ENCODE results near the gene CDKAL1. TPM values are rescaled to one million over a fixed set of nuclear protein-coding genes. Genes with fewer than 3 reads are reported as not detected.

The CDKAL1 gene
- total and polyA plus RNA-seq, 4 donors, result 2.0 to 12.9 (median 6.7) TPM

DNA sequence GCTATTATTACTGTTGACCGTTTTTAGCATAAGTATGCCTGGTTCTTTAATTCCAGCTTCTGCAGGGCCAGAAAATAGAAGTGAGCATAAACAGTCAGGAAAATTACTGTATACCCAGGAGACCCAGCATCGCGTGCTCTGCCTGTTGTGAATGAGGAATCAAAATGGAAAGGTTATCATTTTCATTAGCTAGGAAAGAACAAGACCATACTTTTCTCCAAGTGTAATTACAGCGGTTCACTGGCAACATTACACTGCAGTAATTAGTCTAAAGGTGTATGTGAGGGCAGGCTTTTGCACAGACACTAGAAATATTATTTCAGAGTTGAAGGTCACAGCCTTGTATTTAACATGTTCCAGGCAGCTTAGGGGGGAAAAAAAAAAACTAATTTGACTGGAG lies 655.5 kb downstream of the CDKAL1 start (continued):
- TF ChIP-seq, protein P1, sequence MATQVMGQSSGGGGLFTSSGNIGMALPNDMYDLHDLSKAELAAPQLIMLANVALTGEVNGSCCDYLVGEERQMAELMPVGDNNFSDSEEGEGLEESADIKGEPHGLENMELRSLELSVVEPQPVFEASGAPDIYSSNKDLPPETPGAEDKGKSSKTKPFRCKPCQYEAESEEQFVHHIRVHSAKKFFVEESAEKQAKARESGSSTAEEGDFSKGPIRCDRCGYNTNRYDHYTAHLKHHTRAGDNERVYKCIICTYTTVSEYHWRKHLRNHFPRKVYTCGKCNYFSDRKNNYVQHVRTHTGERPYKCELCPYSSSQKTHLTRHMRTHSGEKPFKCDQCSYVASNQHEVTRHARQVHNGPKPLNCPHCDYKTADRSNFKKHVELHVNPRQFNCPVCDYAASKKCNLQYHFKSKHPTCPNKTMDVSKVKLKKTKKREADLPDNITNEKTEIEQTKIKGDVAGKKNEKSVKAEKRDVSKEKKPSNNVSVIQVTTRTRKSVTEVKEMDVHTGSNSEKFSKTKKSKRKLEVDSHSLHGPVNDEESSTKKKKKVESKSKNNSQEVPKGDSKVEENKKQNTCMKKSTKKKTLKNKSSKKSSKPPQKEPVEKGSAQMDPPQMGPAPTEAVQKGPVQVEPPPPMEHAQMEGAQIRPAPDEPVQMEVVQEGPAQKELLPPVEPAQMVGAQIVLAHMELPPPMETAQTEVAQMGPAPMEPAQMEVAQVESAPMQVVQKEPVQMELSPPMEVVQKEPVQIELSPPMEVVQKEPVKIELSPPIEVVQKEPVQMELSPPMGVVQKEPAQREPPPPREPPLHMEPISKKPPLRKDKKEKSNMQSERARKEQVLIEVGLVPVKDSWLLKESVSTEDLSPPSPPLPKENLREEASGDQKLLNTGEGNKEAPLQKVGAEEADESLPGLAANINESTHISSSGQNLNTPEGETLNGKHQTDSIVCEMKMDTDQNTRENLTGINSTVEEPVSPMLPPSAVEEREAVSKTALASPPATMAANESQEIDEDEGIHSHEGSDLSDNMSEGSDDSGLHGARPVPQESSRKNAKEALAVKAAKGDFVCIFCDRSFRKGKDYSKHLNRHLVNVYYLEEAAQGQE (IDR thresholded peaks at IDR 0.05), result no peak
- no peak for TF ChIP-seq TAF1 (conservative IDR thresholded peaks at IDR 0.05)

DNA sequence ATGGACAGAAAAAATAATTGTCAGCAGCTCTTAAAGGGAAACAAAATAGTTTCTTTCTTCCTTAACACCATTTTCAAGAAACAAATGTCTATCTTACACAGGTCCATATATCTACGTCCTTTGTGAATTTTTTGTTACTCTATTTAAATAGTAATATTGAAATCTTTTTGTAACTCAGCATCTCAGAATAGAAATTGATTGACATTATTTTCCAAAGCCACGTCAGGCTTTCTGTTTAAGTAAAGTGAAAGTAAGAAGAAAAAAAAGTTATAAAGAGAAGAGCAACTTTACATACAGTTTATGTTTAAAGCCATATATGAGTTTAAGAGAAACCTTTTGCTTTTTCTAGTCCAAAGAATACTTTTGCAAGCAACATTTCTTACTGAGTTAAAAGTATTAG lies 656.4 kb downstream of the CDKAL1 start:
- WGBS, result 74% methylated on average over 2 of the region's 2 CpGs
- DNase-seq (ENCODE audit: low spot score), result no peak
- Histone ChIP-seq H3K9me3 (ENCODE audit: control insufficient read depth in 4 of 4, low read length in 3 of 4) (peaks cover 0 to 5% (median 0%) of the 10 kb centered on the region in 4 donors), H3K4me3 (ENCODE audit: low read depth in 1 of 3, low read length in 3 of 3) (no peak overlapping the region), H3K36me3 (ENCODE audit: control insufficient read depth in 4 of 4, insufficient read depth in 3 of 4, low read depth in 1 of 4, low read length in 3 of 4) (no peaks in the 10 kb centered on the region), H3K27ac (ENCODE audit: low read depth in 1 of 2, low read length in 2 of 2) (no peak overlapping the region), H3K4me1 (ENCODE audit: control insufficient read depth in 4 of 4, insufficient read depth in 4 of 4, low read length in 3 of 4) (no peaks in the 10 kb centered on the region), H3K9ac (ENCODE audit: low read depth in 1 of 2, low read length in 2 of 2) (no peak overlapping the region), H3K27me3 (ENCODE audit: control insufficient read depth in 4 of 4, insufficient read depth in 4 of 4, low read length in 3 of 4) (no peaks in the 10 kb centered on the region)
- no peak for TF ChIP-seq FOXA1 (IDR thresholded peaks at IDR 0.05)
- TF ChIP-seq, protein P2, sequence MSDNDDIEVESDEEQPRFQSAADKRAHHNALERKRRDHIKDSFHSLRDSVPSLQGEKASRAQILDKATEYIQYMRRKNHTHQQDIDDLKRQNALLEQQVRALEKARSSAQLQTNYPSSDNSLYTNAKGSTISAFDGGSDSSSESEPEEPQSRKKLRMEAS (IDR thresholded peaks at IDR 0.05), result no peak
- TF ChIP-seq SP1 (IDR thresholded peaks at IDR 0.05), result no peak
- TF ChIP-seq TAF1 (conservative IDR thresholded peaks at IDR 0.05), result no peak
- TF ChIP-seq RAD21 (IDR thresholded peaks at IDR 0.05), result no peak
- TF ChIP-seq, protein P3, sequence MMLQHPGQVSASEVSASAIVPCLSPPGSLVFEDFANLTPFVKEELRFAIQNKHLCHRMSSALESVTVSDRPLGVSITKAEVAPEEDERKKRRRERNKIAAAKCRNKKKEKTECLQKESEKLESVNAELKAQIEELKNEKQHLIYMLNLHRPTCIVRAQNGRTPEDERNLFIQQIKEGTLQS (IDR thresholded peaks at IDR 0.05), result no peak
- TF ChIP-seq, protein P4, sequence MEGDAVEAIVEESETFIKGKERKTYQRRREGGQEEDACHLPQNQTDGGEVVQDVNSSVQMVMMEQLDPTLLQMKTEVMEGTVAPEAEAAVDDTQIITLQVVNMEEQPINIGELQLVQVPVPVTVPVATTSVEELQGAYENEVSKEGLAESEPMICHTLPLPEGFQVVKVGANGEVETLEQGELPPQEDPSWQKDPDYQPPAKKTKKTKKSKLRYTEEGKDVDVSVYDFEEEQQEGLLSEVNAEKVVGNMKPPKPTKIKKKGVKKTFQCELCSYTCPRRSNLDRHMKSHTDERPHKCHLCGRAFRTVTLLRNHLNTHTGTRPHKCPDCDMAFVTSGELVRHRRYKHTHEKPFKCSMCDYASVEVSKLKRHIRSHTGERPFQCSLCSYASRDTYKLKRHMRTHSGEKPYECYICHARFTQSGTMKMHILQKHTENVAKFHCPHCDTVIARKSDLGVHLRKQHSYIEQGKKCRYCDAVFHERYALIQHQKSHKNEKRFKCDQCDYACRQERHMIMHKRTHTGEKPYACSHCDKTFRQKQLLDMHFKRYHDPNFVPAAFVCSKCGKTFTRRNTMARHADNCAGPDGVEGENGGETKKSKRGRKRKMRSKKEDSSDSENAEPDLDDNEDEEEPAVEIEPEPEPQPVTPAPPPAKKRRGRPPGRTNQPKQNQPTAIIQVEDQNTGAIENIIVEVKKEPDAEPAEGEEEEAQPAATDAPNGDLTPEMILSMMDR (IDR thresholded peaks at IDR 0.05; ENCODE audit: low read depth, low read length, missing input control), result no peak
- TF ChIP-seq JUND (IDR thresholded peaks at IDR 0.05), result no peak
- no peak for TF ChIP-seq HNF4G (IDR thresholded peaks at IDR 0.05)

DNA sequence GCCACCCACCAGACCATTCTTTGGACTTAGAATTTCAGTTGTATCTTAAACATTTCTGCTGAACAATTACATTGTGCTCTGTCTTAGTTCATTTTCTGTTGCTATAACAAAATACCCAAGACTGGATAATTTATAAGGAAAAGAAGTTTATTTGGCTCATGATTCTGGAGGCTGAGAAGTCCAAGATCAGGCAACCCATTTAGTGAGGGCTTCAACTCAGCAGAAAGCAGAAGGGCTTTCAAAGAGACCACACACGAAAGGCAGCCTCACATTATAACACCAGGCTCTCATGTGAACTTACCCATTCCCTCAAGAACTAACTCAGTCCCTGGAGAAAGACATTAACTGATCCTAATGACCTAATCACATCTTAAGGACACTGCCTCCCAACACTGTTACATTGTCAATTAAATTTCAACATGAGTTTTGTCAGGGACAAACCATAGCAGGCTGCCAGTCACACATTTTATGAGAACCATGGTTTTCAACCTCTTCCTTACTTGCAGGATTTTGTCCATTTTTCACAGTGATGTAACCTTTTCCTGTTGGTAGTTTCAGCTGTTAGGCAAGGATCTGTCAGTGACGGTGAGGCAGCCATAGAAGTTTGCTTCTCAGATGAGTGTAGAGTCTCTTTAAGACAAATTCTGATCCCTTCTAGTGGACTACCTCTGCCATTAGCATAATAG lies 659.7 kb downstream of the CDKAL1 start:
- H3K4me1 ChIP-seq (ENCODE audit: control insufficient read depth in 4 of 4, insufficient read depth in 4 of 4, low read length in 3 of 4), result no peaks in the 10 kb centered on the region
- TF ChIP-seq FOXA2 (IDR thresholded peaks at IDR 0.05) (no peak), HNF4A (conservative IDR thresholded peaks at IDR 0.05) (no peak), EGR1 (IDR thresholded peaks at IDR 0.05; ENCODE audit: low read depth in 2 of 2) (no peak), GABPA (IDR thresholded peaks at IDR 0.05 in 1 of 2, conservative IDR thresholded peaks at IDR 0.05 in 1 of 2) (no peak), NR2F2 (IDR thresholded peaks at IDR 0.05) (no peak), SP1 (IDR thresholded peaks at IDR 0.05) (no peak), TAF1 (conservative IDR thresholded peaks at IDR 0.05) (no peak)
- TF ChIP-seq, protein P3 (IDR thresholded peaks at IDR 0.05), result no peak
- TF ChIP-seq, protein P4 (IDR thresholded peaks at IDR 0.05; ENCODE audit: low read depth, low read length, missing input control), result no peak
- TF ChIP-seq, protein P1 (IDR thresholded peaks at IDR 0.05), result no peak
- no peak for DNase-seq (ENCODE audit: low spot score)

More for the DNA sequence above, 659.7 kb downstream of the CDKAL1 start:
- 94% methylated on average over 2 of the region's 2 CpGs for WGBS
- Histone ChIP-seq H3K27me3 (ENCODE audit: control insufficient read depth in 4 of 4, insufficient read depth in 4 of 4, low read length in 3 of 4) (no peaks in the 10 kb centered on the region), H3K9ac (ENCODE audit: low read depth in 1 of 2, low read length in 2 of 2) (no peak overlapping the region), H3K36me3 (ENCODE audit: control insufficient read depth in 4 of 4, insufficient read depth in 3 of 4, low read depth in 1 of 4, low read length in 3 of 4) (no peaks in the 10 kb centered on the region), H3K27ac (ENCODE audit: low read depth in 1 of 2, low read length in 2 of 2) (no peak overlapping the region), H3K9me3 (ENCODE audit: control insufficient read depth in 4 of 4, low read length in 3 of 4) (peaks cover 0 to 5% (median 0%) of the 10 kb centered on the region in 4 donors), H3K4me3 (ENCODE audit: low read depth in 1 of 3, low read length in 3 of 3) (no peak overlapping the region)

Measured in liver (tissue), 9 donors.